ENCODE results near the gene IFRD1. TPM values are rescaled to one million over a fixed set of nuclear protein-coding genes. Genes with fewer than 3 reads are reported as not detected.

Gene IFRD1
- total and polyA plus RNA-seq, 8 donors = 44.7 to 141 (median 72.6) TPM

GRCh38 chr7:112446431-112446830 is 3.8 kb upstream of the IFRD1 start:
- TF ChIP-seq CTCF (IDR thresholded peaks at IDR 0.05) = no peak
- WGBS, 2 donors = 73 to 80% methylated on average over 3 of the region's 3 CpGs
- no peak for FAIRE-seq

GRCh38 chr7:112447406-112447805 is 2.9 kb upstream of the IFRD1 start:
- intact Hi-C loops (cut with DNase I) = no loop called here
- no peak for FAIRE-seq
- peaks cover 0 to 20% (median 18%) of the 10 kb centered on the region in 3 donors for H3K4me1 ChIP-seq

More at GRCh38 chr7:112446431-112446830, 3.8 kb upstream of the IFRD1 start:
- Histone ChIP-seq H3K9me3 (no peaks in the 10 kb centered on the region), H3K4me3 (no peak overlapping the region), H3K27me3 (no peaks in the 10 kb centered on the region), H3K36me3 (no peaks in the 10 kb centered on the region), H3K4me1 (peaks cover 0 to 20% (median 18%) of the 10 kb centered on the region in 3 donors), H3K27ac (peak overlapping the region in 2 of 4 donors; percentile 12 to 98)
- DNase-seq (no peak), ATAC-seq (no peak)
- intact Hi-C loops (cut with DNase I) = no loop called here

GRCh38 chr7:112448381-112448780 is 1.9 kb upstream of the IFRD1 start:
- Histone ChIP-seq H3K9me3 (no peaks in the 10 kb centered on the region), H3K27me3 (no peaks in the 10 kb centered on the region), H3K4me1 (peaks cover 0 to 20% (median 18%) of the 10 kb centered on the region in 3 donors), H3K36me3 (no peaks in the 10 kb centered on the region), H3K4me3 (no peak overlapping the region), H3K27ac (peak overlapping the region; percentile 98 to 99 (median 98))
- no peak for ATAC-seq
- no peak for FAIRE-seq
- no peak for DNase-seq
- TF ChIP-seq CTCF (IDR thresholded peaks at IDR 0.05) = no peak
- intact Hi-C loops (cut with DNase I) = no loop called here
- 35 to 49% methylated on average over 2 of the region's 2 CpGs for WGBS, 2 donors

More at GRCh38 chr7:112447406-112447805, 2.9 kb upstream of the IFRD1 start:
- no peak for TF ChIP-seq CTCF (IDR thresholded peaks at IDR 0.05)
- Histone ChIP-seq H3K4me3 (no peak overlapping the region), H3K27ac (peak overlapping the region in 3 of 4 donors; percentile 98 to 99 (median 99)), H3K27me3 (no peaks in the 10 kb centered on the region), H3K36me3 (no peaks in the 10 kb centered on the region), H3K9me3 (no peaks in the 10 kb centered on the region)
- DNase-seq (no peak), ATAC-seq (no peak)
- WGBS, 2 donors = 78 to 79% methylated on average over 3 of the region's 3 CpGs

GRCh38 chr7:112448891-112449290 is 1.4 kb upstream of the IFRD1 start:
- Histone ChIP-seq H3K4me1 (peaks cover 0 to 20% (median 14%) of the 10 kb centered on the region in 3 donors), H3K4me3 (peak overlapping the region in 1 of 4 donors; percentile 98), H3K27me3 (no peaks in the 10 kb centered on the region), H3K36me3 (no peaks in the 10 kb centered on the region), H3K9me3 (no peaks in the 10 kb centered on the region), H3K27ac (peak overlapping the region; percentile 98 to 99 (median 98))
- DNase-seq (no peak), ATAC-seq (no peak), FAIRE-seq (no peak)
- WGBS, 2 donors = 27 to 30% methylated on average over 3 of the region's 3 CpGs
- no peak for TF ChIP-seq CTCF (IDR thresholded peaks at IDR 0.05)
- intact Hi-C loops (cut with DNase I) = no loop called here

GRCh38 chr7:112449353-112449752 is 907 bp upstream of the IFRD1 start:
- no peaks in the 10 kb centered on the region for H3K36me3 ChIP-seq
- FAIRE-seq = no peak
- peaks cover under 1 to 21% (median 11%) of the 10 kb centered on the region in 3 donors for H3K4me1 ChIP-seq
- no peaks in the 10 kb centered on the region for H3K9me3 ChIP-seq
- 10 to 14% methylated on average over 5 of the region's 5 CpGs for WGBS, 2 donors
- intact Hi-C loops (cut with DNase I) = no loop called here
- H3K27me3 ChIP-seq = no peaks in the 10 kb centered on the region
- peak; percentile 38 to 56 (median 47) for ATAC-seq
- no peak for TF ChIP-seq CTCF (IDR thresholded peaks at IDR 0.05)
- H3K27ac ChIP-seq = peak overlapping the region; percentile 98 to 99 (median 98)
- peak in 4 of 6 donors; percentile 45 to 66 (median 58) for DNase-seq
- H3K4me3 ChIP-seq = peak overlapping the region in 3 of 4 donors; percentile 89 to 99 (median 98)
